HG03571 (cell line): ENCODE data around the gene ZNF248.
"Not testable (repeated sequence)": the region's sequence is repeated elsewhere in the genome, so short reads cannot be mapped to it uniquely, and the experiment has no call there.

Experiments
- ATAC-seq: cut with Tn5 transposase; IDR thresholded peaks from one replicate; pipeline ENCODE4 v1.9.1; 2021; ENCODE audit not compliant: unreplicated experiment

The ZNF248 gene

GRCh38 chr10:37857287-37858211, at the start of gene ZNF248:
TSS of gene ZNF248 (minus strand) at chr10:37857610. CDS start at chr10:37856310, 1,300 bp downstream.
- ATAC-seq: peak; percentile 93

GRCh38 chr10:37906382-37906781, 49.0 kb upstream of the ZNF248 start:
- no peak for ATAC-seq

- no peak for ATAC-seq
Observed at GRCh38 chr10:37896436-37896835, 39.0 kb upstream of the ZNF248 start.

GRCh38 chr10:37895674-37896073, 38.3 kb upstream of the ZNF248 start:
- ATAC-seq: no peak

- ATAC-seq: no peak
Observed at GRCh38 chr10:37885850-37886249, 28.4 kb upstream of the ZNF248 start.

- ATAC-seq: no peak
Observed at GRCh38 chr10:37872955-37873354, 15.5 kb upstream of the ZNF248 start.

- ATAC-seq: no peak
Observed at GRCh38 chr10:37872283-37872682, 14.9 kb upstream of the ZNF248 start.

GRCh38 chr10:37871568-37872251, 14.3 kb upstream of the ZNF248 start:
- ATAC-seq: no peak

- no peak for ATAC-seq
Observed at GRCh38 chr10:37871143-37871542, 13.7 kb upstream of the ZNF248 start.

- ATAC-seq: no peak
Observed at GRCh38 chr10:37868796-37869195, 11.4 kb upstream of the ZNF248 start.

GRCh38 chr10:37865957-37866803, 8.8 kb upstream of the ZNF248 start:
- ATAC-seq: peak; percentile 49

GRCh38 chr10:37865264-37865663, 7.9 kb upstream of the ZNF248 start:
- no peak for ATAC-seq

GRCh38 chr10:37860494-37861190, 3.2 kb upstream of the ZNF248 start:
- no peak for ATAC-seq

GRCh38 chr10:37859270-37859669, 1.9 kb upstream of the ZNF248 start:
- ATAC-seq: not testable (repeated sequence)

- ATAC-seq: peak; percentile 24
Observed at GRCh38 chr10:37856881-37857286, 526 bp downstream of the ZNF248 start.

GRCh38 chr10:37855636-37856035, 1.8 kb downstream of the ZNF248 start:
- no peak for ATAC-seq

GRCh38 chr10:37854626-37855025, 2.8 kb downstream of the ZNF248 start:
- ATAC-seq: no peak

GRCh38 chr10:37844644-37845043, 12.8 kb downstream of the ZNF248 start:
- ATAC-seq: no peak

- no peak for ATAC-seq
Observed at GRCh38 chr10:37839243-37839642, 18.2 kb downstream of the ZNF248 start.

GRCh38 chr10:37831495-37832333, 25.7 kb downstream of the ZNF248 start:
- ATAC-seq: no peak
